ENCODE data around the gene DNAH5. TPM values are rescaled to one million over a fixed set of nuclear protein-coding genes. Genes with fewer than 3 reads are reported as not detected.

Gene DNAH5
- total RNA-seq, 1 donor: 0.18 TPM

DNA sequence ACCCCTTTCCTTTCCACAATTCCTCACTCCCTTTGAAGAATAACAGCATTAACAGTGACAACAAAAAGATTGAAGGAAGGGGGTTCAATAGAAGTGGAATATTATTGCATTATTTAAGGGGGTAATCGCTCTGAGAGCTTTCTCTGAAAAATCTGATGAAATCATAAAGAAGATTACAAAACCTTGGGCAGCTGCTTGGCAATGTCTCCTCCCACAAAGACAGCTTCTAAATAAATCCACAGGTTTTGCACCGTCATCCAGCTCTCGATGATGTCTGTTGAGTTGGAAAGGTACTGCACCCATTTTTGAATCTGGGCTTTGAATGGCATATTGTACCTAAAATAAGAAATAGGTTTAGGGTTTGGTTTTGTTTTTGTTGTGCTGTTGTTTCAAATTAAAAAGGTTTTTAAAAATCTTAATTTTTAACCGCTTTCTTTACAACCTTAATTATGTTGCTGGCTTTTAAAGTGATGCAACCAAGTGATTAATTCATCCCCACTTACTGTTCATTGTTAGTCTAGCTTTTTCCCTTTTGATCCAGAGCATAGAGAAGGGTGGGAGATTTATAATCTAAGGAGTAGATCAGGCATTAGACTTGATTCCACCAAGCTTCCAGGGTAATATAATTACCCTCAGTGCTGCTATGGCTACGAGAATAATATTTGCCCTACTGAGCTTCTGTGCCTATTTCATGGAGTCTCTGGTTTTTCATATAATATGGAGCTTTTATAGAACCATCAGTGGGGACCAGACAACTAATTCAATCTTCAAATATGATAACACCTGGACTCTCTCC lies 85.0 kb downstream of the DNAH5 start:
- TF ChIP-seq, protein P1, sequence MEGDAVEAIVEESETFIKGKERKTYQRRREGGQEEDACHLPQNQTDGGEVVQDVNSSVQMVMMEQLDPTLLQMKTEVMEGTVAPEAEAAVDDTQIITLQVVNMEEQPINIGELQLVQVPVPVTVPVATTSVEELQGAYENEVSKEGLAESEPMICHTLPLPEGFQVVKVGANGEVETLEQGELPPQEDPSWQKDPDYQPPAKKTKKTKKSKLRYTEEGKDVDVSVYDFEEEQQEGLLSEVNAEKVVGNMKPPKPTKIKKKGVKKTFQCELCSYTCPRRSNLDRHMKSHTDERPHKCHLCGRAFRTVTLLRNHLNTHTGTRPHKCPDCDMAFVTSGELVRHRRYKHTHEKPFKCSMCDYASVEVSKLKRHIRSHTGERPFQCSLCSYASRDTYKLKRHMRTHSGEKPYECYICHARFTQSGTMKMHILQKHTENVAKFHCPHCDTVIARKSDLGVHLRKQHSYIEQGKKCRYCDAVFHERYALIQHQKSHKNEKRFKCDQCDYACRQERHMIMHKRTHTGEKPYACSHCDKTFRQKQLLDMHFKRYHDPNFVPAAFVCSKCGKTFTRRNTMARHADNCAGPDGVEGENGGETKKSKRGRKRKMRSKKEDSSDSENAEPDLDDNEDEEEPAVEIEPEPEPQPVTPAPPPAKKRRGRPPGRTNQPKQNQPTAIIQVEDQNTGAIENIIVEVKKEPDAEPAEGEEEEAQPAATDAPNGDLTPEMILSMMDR (IDR thresholded peaks at IDR 0.05; ENCODE audit: insufficient read depth, low read length): no peak
- DNase-seq (ENCODE audit: low read depth): no peak

DNA sequence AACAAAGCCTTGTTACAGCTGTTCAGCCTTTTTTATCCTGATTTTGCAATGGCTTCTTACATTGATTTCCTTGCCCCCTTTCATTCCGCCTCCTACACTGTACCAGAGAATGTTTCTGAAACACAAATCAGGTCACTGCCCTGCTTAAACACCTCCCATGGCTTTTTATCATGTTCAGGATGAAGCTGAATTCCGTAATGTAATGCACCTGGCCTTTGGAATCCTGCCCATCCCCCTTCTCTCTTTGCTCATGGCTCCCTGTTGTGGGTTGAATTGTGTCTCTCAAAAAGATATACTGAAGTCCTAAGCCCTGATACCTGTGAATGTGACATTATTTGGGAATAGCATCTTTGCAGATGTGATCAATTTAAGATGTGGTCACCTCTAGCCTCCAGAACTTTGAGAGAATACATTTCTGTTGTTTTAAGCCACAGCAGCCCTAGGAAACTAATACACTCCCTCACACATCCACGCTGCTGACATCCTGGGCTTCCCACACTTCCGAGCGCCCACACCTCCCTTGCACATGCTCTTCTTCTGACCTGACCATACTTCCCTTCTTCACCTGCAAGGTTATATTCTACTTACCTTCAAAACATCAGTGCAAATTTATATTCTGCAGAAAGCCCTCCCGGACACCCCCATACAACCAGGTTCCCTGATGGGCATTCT lies 101.2 kb downstream of the DNAH5 start:
- TF ChIP-seq, protein P1 (IDR thresholded peaks at IDR 0.05; ENCODE audit: insufficient read depth, low read length): no peak
- DNase-seq (ENCODE audit: low read depth): no peak
- no peak overlapping the region for H3K4me3 ChIP-seq (ENCODE audit: low read depth, low read length)

More for the DNA sequence above, 85.0 kb downstream of the DNAH5 start:
- no peak overlapping the region for H3K4me3 ChIP-seq (ENCODE audit: low read depth, low read length)

DNA sequence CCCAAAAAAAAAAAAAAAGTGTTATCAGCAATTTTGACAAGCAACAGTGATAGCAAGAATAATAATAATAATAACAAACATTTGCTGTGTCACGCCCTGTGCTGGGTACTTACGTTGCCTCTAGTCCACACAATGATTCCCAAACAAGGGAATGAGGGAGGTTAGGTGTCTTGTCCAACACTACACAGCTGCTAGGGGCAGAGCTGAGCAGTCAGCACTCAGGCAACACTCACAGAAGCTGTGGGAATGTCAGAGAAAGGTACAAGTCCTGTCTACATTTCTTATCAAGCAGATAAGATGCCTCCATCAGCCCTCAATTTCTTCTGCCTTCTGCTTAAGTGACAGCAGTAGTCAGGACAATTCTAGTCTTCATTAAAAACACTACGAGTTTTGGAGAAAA lies 111.0 kb downstream of the DNAH5 start:
- H3K4me3 ChIP-seq (ENCODE audit: low read depth, low read length): no peak overlapping the region
- DNase-seq (ENCODE audit: low read depth): no peak
- TF ChIP-seq, protein P1 (IDR thresholded peaks at IDR 0.05; ENCODE audit: insufficient read depth, low read length): no peak

DNA sequence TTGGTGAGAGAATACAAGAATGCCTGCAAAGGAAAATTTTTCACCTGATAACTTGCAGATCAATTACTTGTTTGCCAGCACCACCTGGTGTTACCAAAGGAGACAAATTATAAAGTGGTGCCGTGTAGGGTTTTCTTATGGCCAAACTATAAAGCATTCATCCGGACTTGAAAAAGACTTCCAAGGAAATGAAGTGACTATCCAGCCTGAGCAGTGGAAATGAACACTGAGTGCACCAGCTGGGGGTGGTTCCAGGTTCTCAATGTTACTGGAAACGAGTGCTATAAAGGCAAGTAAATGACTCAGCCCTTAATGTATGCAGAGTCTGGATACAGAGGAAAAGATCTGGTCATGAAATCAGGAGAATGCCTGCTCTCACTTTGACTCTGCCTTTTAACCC lies 113.1 kb downstream of the DNAH5 start:
- TF ChIP-seq, protein P1 (IDR thresholded peaks at IDR 0.05; ENCODE audit: insufficient read depth, low read length): no peak
- no peak for DNase-seq (ENCODE audit: low read depth)
- no peak overlapping the region for H3K4me3 ChIP-seq (ENCODE audit: low read depth, low read length)

DNA sequence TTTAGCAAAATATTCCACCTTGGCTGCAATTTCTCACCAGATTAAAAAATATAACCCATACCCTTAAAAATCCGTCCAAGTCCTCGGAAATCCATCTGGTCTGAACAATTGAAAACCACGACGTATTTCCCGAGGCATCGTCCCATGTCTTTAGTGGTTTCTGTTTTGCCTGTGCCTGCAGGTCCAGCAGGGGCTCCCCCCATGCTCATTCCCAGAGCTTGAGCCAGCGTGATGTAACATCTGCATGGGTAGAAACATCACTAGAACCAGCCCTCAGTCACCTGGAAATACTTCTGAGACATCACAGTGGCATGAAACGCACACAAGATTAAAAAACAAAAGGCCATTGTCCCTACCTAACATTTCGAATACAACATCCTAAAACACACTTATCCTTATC lies 114.0 kb downstream of the DNAH5 start:
- DNase-seq (ENCODE audit: low read depth): no peak
- TF ChIP-seq, protein P1 (IDR thresholded peaks at IDR 0.05; ENCODE audit: insufficient read depth, low read length): no peak
- no peak overlapping the region for H3K4me3 ChIP-seq (ENCODE audit: low read depth, low read length)

DNA sequence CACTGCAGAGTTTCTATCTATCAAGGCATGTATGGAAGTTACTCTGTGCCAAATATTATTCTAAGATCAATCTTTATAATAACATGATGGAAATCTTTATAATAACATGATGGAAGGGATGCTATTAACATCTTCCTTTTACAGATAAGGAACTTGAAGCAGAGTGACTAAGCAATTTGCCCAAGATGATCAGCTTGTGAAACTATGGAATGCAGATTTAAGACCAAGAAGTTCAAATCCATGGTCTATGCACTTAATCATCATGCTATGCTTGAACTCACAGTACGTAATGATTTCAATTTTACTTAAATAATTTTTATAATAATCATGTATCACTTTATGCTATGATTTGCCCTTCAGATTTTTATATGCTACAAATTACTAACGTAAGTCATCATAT lies 123.1 kb downstream of the DNAH5 start:
- DNase-seq (ENCODE audit: low read depth): no peak
- H3K4me3 ChIP-seq (ENCODE audit: low read depth, low read length): no peak overlapping the region
- TF ChIP-seq, protein P1 (IDR thresholded peaks at IDR 0.05; ENCODE audit: insufficient read depth, low read length): no peak

All from fibroblast of the aortic adventitia (primary cell).